Progenitor cell of endocrine pancreas (in vitro differentiated cells): ENCODE data around the gene BACH2. TPM values are rescaled to one million over a fixed set of nuclear protein-coding genes. Genes with fewer than 3 reads are reported as not detected.

Experiments
- DNase-seq: peaks from one replicate; pipeline ENCODE4 v3.0.0; 2021; ENCODE audit warnings: low spot score; ENCODE audit not compliant: unreplicated experiment
- H3K27ac Mint-ChIP-seq: 2 replicates; pipeline ENCODE4 v1.8.0; 2021; ENCODE audit warnings: mild to moderate bottlenecking, moderate library complexity, mixed read lengths
- H3K27me3 Mint-ChIP-seq: 2 replicates; pipeline ENCODE4 v1.8.0; 2021; ENCODE audit warnings: mixed read lengths
- H3K36me3 Mint-ChIP-seq: 2 replicates; pipeline ENCODE4 v1.8.0; 2022; ENCODE audit warnings: mixed read lengths; ENCODE audit not compliant: insufficient read depth
- H3K4me1 Mint-ChIP-seq: 2 replicates; pipeline ENCODE4 v1.8.0; 2021; ENCODE audit warnings: low read depth, mixed read lengths
- H3K4me3 Mint-ChIP-seq: 2 replicates; pipeline ENCODE4 v1.8.0; 2021; ENCODE audit warnings: low read depth, mild to moderate bottlenecking, moderate library complexity, mixed read lengths
- H3K9me3 Mint-ChIP-seq: 2 replicates; pipeline ENCODE4 v1.8.0; 2021; ENCODE audit warnings: low read depth, mixed read lengths
- CTCF ChIP-seq: fragments of 200-600 bp; sonication (generic); IDR thresholded peaks from one replicate; pipeline ENCODE4 v1.5.0; 2021; ENCODE audit warnings: antibody characterized with exemption, mild to moderate bottlenecking; ENCODE audit not compliant: unreplicated experiment
- total RNA-seq: library from RNA; stranded (reverse); gene quantifications from 2 replicates; pipeline ENCODE4 v1.2.1, GENCODE V29; 2021

BACH2 gene
- total RNA-seq, 1 donor from 2014 or later = 11.2 TPM

- H3K27me3 Mint-ChIP-seq = no peaks in the 10 kb centered on the region
- no peaks in the 10 kb centered on the region for H3K4me1 Mint-ChIP-seq
- H3K27ac Mint-ChIP-seq = no peak overlapping the region
- peaks cover 16% of the 10 kb centered on the region for H3K36me3 Mint-ChIP-seq
- no peak overlapping the region for H3K4me3 Mint-ChIP-seq
- no peak for TF ChIP-seq CTCF
- DNase-seq = no peak
- peaks cover 9% of the 10 kb centered on the region for H3K9me3 Mint-ChIP-seq
Observed at GRCh38 chr6:90268178-90268577, 28.5 kb downstream of the BACH2 start.

DNA sequence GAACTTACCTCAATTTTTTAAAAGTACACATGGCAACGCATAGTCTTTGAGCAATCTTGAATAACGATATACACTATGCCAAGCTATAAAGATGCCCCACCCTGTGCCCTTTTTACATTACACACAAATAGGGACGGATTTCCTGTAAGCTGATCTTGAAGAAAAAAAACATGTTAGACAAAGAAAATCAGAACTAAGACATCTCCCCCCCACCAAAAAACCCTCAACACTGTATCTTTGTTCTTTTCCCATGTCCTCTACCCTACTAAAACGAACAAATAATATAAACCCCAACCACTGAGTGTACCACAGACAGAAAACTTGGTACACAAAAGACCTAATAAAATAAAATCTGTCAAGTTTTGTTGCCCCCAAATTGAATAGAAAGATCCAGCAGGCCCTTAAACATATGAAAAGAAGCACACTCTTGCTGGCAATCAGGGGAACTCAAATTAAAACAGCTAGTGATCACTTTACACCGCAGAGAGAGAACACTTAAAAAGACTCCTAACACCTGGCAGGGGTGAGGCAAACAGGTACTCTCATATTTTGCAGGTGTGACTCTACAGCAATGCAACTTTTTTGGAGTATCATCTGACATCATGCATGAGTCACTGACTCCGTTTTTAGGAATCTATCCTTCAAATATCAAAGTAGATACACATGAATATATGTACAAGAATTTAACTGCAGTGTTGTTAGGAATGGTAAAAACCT, 29.6 kb downstream of the BACH2 start:
- H3K27ac Mint-ChIP-seq = no peak overlapping the region
- DNase-seq = no peak
- H3K4me1 Mint-ChIP-seq = no peaks in the 10 kb centered on the region
- H3K36me3 Mint-ChIP-seq = peaks cover 13% of the 10 kb centered on the region
- peaks cover 9% of the 10 kb centered on the region for H3K9me3 Mint-ChIP-seq
- no peak overlapping the region for H3K4me3 Mint-ChIP-seq
- no peaks in the 10 kb centered on the region for H3K27me3 Mint-ChIP-seq
- TF ChIP-seq CTCF = no peak

- Mint-ChIP-seq H3K4me3 (no peak overlapping the region), H3K27ac (no peak overlapping the region)
Observed at GRCh38 chr6:90264561-90264960, 32.1 kb downstream of the BACH2 start.

DNA sequence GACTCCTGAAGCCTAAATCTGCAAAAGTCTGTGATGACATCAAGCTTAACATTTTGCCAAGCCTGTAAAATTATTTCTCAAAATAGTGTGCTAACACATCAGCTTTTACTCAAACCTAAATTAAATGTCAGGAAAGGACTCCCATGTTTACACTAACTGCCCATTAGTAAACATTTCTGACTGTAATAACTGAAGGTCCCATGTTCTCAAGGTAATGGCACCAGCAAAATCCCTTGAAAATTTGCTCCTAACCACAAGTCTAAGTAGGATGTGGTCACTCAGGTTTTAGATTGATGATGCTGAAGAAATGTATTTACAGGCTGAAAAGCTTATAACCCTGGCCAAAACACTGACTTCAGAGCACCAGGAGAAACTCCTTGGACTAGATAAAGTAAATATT, 33.0 kb downstream of the BACH2 start:
- H3K4me1 Mint-ChIP-seq = no peaks in the 10 kb centered on the region
- TF ChIP-seq CTCF = no peak
- no peak overlapping the region for H3K4me3 Mint-ChIP-seq
- H3K36me3 Mint-ChIP-seq = no peaks in the 10 kb centered on the region
- H3K27me3 Mint-ChIP-seq = no peaks in the 10 kb centered on the region
- no peak for DNase-seq
- H3K9me3 Mint-ChIP-seq = no peaks in the 10 kb centered on the region
- H3K27ac Mint-ChIP-seq = no peak overlapping the region

More at GRCh38 chr6:90264561-90264960, 32.1 kb downstream of the BACH2 start:
- no peaks in the 10 kb centered on the region for H3K4me1 Mint-ChIP-seq
- no peak for TF ChIP-seq CTCF
- H3K9me3 Mint-ChIP-seq = no peaks in the 10 kb centered on the region
- no peak for DNase-seq
- H3K27me3 Mint-ChIP-seq = no peaks in the 10 kb centered on the region
- H3K36me3 Mint-ChIP-seq = no peaks in the 10 kb centered on the region

DNA sequence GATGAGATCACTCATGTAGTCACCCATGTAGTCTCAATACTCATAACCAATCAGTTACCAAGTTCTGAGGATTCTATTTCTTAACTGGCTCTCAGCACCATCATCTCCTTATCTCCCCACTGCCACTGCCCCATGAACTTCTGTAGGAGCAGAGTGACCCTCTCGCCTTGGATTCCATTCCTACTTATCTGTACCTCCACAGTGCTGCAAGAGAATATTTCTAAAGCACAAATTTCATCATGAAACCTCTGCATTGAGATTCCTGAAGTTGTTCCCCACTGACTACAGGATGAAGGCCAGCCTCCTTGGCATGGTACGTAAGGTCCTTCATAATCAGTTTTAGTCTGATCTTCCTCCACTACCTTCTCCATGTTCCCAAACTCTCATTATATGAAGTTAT, 34.8 kb downstream of the BACH2 start:
- Mint-ChIP-seq H3K36me3 (no peaks in the 10 kb centered on the region), H3K4me1 (no peaks in the 10 kb centered on the region), H3K27ac (no peak overlapping the region), H3K27me3 (no peaks in the 10 kb centered on the region), H3K9me3 (peaks cover 2% of the 10 kb centered on the region), H3K4me3 (no peak overlapping the region)
- no peak for DNase-seq
- TF ChIP-seq CTCF = no peak
